ENCODE data around the gene CD276. TPM values are rescaled to one million over a fixed set of nuclear protein-coding genes. Genes with fewer than 3 reads are reported as not detected.

CD276 gene
- total and polyA plus RNA-seq, 2 experiments from 2014 or later: 127 to 172 TPM

- H3K9me3 ChIP-seq (ENCODE audit: low read depth): no peaks in the 10 kb centered on the region
- DNase-seq (ENCODE audit: low read depth in 1 of 2, low spot score in 1 of 2): no peak
- no peak overlapping the region for H3K27ac ChIP-seq
- H3K4me3 ChIP-seq: no peak overlapping the region
- H3K36me3 ChIP-seq: no peaks in the 10 kb centered on the region
- no peaks in the 10 kb centered on the region for H3K27me3 ChIP-seq
- no peak for TF ChIP-seq CTCF (IDR thresholded peaks at IDR 0.05; ENCODE audit: low read depth, low read length)
- H3K4me1 ChIP-seq (ENCODE audit: low read depth): peaks cover 10% of the 10 kb centered on the region
Measured at GRCh38 chr15:73732930-73733329, 48.7 kb downstream of the CD276 start.

- Histone ChIP-seq H3K9me3 (ENCODE audit: low read depth) (no peaks in the 10 kb centered on the region), H3K4me3 (no peak overlapping the region), H3K27me3 (no peaks in the 10 kb centered on the region), H3K36me3 (no peaks in the 10 kb centered on the region), H3K27ac (no peak overlapping the region), H3K4me1 (ENCODE audit: low read depth) (peaks cover 8% of the 10 kb centered on the region)
- DNase-seq (ENCODE audit: low read depth in 1 of 2, low spot score in 1 of 2): peak in 1 of 2 donors; percentile 40
- TF ChIP-seq CTCF (IDR thresholded peaks at IDR 0.05; ENCODE audit: low read depth, low read length): no peak
Measured at GRCh38 chr15:73737535-73737934, 53.4 kb downstream of the CD276 start.

DNA sequence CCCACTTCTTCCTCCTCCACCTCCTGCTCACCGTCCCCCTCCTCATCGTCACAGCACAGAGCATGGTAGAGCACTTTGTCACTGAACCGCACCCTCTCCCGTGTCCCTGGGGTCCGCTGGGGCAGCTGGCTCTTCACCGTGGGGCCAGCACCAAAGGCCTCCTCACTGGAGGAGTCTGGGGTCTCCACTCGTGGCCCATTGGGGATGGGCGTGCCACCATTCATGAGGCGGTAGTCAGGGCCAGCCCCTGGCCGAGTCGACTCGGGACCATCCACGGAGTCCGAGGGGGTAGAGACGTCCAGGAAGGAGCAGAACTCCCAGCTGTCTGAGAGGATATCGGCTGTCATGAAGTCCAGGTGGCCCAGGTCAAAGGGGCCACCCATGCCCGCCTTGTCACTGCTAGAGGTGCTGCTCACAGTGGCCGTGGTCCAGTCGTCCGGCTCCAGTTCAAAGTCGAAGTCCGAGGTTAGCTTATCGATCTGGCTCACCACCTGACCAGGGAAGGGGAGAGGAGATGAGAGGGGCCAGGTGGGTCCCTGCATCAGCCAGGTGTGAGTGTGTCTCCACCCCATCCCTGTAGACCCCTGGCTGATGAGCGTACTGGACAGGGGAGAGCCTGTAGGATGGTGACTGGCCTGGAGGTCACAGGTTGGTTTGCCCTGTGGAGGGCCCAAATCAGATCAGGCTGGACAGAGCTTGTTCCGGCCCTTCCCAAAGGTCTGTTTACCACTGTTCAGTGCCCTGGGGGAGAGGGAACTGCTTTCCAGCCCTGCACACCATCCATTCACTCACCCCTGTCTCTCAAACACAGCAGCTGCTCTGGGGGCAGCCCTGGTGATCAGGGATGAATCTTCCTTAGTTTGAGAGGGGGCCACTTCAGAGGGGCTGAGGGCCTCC is 56.2 kb downstream of the CD276 start:
- Histone ChIP-seq H3K9me3 (ENCODE audit: low read depth) (no peaks in the 10 kb centered on the region), H3K36me3 (no peaks in the 10 kb centered on the region), H3K27me3 (no peaks in the 10 kb centered on the region), H3K4me1 (ENCODE audit: low read depth) (peaks cover 8% of the 10 kb centered on the region), H3K27ac (no peak overlapping the region), H3K4me3 (no peak overlapping the region)
- DNase-seq (ENCODE audit: low read depth in 1 of 2, low spot score in 1 of 2): no peak
- no peak for TF ChIP-seq CTCF (IDR thresholded peaks at IDR 0.05; ENCODE audit: low read depth, low read length)

GRCh38 chr15:73741321-73741836 is 57.2 kb downstream of the CD276 start:
- DNase-seq (ENCODE audit: low read depth in 1 of 2, low spot score in 1 of 2): no peak
- H3K36me3 ChIP-seq: no peaks in the 10 kb centered on the region
- H3K4me1 ChIP-seq (ENCODE audit: low read depth): peaks cover 8% of the 10 kb centered on the region
- no peak overlapping the region for H3K4me3 ChIP-seq
- TF ChIP-seq CTCF (IDR thresholded peaks at IDR 0.05; ENCODE audit: low read depth, low read length): no peak
- no peaks in the 10 kb centered on the region for H3K27me3 ChIP-seq
- no peaks in the 10 kb centered on the region for H3K9me3 ChIP-seq (ENCODE audit: low read depth)
- no peak overlapping the region for H3K27ac ChIP-seq

GRCh38 chr15:73744293-73744692 is 60.1 kb downstream of the CD276 start:
- DNase-seq (ENCODE audit: low read depth in 1 of 2, low spot score in 1 of 2): no peak
- no peaks in the 10 kb centered on the region for H3K4me1 ChIP-seq (ENCODE audit: low read depth)
- no peak for TF ChIP-seq CTCF (IDR thresholded peaks at IDR 0.05; ENCODE audit: low read depth, low read length)
- H3K4me3 ChIP-seq: no peak overlapping the region
- H3K27ac ChIP-seq: no peak overlapping the region
- peaks cover 2% of the 10 kb centered on the region for H3K27me3 ChIP-seq
- H3K9me3 ChIP-seq (ENCODE audit: low read depth): no peaks in the 10 kb centered on the region
- no peaks in the 10 kb centered on the region for H3K36me3 ChIP-seq
